GM18951 (cell line): ENCODE results near the gene PROX2.

ENCODE experiments used
- POLR2A ChIP-seq: IDR thresholded peaks from 4 replicates; pipeline ENCODE4 v1.6.1; 2011; ENCODE audit warnings: mild to moderate bottlenecking; ENCODE audit not compliant: insufficient read length, insufficient read depth; ENCODE audit errors: extremely low read depth
- in situ Hi-C: fragments of 300-500 bp; cut with MboI; formaldehyde crosslinking; loops from one replicate; pipeline ENCODE4 v1.12.0; 2022; ENCODE audit warnings: low sequenced_read_pairs, mixed read lengths, inconsistent platforms; ENCODE audit not compliant: unreplicated experiment

Gene PROX2

DNA sequence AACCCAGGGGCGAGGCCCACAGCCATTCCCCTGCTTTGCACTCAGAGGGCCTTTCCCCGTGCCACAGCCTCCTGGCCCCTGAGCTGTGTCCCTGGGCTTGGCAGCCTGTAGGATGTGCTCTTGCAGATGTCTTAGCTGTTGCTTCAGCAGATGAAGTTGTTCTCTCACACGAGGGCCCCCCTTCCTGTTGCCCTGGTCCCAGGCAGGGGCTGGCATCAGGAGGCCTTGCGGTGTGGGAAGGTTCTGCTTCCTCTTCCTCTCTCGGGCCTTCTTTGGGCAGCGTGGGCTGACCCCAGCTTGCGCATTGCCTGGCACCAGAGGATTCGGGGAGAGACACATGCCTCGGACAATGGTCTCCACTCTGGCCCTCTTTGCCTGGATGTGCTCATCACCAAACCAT, 12.7 kb downstream of the PROX2 start:
- TF ChIP-seq POLR2A = no peak
- in situ Hi-C loops = no loop called here

DNA sequence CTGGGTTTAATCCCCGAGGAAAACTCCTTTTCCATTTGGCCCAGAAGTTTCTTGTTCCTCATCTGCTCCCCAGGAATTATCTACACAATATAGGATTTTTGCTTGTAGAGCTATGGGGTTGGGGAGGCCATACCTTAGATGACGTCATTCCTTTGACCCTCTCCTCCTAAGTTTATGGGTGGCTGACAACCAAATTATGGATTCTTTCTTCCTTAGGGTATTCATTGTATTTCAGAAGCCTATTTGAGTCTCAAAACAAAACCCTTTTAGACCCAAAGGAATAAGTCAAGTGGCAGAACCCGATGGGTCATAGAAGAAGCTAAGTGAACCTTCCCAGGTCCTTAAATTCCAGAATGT, 14.2 kb downstream of the PROX2 start:
- in situ Hi-C loops = no loop called here
- no peak for TF ChIP-seq POLR2A

DNA sequence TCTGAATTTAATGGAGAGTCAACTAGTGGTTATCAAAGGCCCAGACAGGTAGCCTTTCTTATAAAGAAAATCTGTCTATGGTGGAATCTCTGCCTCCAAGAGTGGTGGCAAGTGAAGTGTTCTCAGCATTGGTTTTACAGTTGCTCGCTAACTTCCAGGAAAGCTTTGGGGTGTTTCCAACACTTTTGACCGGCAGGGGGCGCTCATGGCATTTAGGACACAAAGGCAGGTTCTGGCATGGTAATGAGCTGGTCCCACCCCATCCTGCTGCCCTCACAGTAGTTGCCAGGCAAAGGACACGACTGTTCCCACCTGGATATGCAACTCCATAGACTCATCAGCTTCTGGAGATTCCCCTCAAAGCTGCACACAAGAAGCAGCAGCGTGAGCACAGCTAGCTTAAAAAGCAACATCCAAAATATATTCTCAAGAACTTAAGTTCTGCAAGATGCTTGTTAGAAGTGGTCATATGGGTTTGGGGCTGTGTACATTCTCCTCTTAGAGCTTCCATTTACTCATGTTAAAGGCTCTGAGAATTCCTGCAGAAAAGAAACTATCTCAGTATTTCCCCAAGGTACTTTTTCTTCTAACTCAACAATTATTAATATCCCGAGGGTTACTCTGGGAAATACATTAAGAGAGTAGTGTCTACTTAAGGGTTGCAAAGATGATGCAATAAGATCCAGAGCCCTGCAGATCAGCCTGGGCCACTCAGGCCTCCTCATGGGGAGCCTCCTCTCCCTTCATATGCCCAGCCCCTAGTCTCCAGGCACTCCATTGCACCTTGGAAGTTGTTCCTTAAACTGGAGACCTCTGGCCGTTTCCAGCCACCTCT, 14.8 kb downstream of the PROX2 start:
- TF ChIP-seq POLR2A = no peak
- in situ Hi-C loops = no loop called here

DNA sequence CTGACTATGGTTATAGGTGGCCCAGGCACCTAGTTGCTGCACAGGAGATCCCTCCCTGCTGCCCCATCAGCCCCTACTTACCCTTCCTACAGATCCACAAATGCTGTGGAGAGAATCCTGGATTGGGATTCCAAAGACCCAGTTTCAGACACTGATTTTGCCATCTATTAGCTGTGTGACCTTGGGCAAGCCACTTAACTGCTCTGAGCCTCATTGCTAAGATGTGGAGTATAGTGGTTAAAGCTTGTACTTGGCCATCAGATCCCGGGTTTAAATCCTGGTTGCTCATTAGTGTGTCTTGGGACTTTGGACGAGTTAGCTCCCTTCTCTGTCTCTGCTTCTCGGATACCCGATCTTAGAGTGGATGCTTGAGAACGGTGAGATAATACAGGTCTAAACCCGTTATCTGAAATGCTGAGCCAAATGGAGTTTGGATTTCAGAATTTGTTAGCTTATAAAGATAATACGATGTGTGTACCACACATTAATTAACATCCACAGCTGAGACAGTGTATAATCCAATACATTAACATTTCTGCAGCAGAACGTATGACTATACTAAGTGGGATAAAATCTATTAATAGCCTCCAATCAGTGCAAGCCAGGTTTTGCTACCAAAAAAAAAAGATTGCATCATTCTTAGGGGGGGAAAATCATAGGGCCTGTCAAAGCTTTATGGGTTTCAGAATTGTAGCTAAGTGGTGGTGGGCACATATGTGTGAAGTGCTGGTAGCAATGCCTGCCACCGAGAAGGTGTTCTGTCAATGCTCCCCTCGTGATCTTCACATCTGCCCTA, 16.0 kb downstream of the PROX2 start:
- in situ Hi-C loops = no loop called here
- TF ChIP-seq POLR2A = no peak

DNA sequence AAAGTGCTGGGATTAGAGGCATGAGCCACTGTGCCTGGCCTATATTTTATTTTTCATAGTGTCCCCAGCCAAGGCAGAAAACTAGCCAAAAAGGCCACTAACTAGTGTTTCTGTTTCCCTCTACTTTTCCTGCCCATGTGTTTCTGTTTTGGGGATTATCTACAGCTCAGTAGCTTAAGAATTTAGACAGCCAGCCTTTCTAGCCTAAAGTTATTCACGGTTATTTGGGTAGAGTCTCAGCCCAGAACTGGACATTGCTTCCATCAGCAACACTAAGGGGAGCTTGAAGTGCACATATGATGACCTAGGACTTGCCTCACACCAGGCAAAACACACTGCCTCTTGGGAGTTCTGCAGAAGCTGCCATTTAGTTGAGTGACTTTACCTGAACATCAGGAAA, 17.9 kb downstream of the PROX2 start:
- no peak for TF ChIP-seq POLR2A
- in situ Hi-C loops = no loop called here

DNA sequence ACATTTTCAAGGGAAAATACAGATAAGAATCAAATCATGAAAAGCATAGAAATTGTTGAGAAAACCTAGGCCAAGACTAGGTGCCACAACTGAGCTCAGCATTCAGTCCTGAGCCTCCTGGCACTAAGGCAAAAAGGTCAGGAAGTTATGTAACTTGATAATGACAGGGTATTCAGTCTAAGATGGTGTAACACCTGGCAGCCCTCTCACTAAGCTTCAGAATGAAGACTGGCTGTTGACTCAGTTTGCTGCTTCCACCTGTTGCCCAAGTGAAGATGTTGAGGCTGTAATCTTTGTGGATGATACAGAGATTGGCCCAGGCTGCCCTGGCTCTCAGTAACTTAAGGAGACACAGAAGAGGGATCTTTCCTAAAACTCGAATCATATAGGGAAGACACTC, 19.6 kb downstream of the PROX2 start:
- in situ Hi-C loops = no loop called here

DNA sequence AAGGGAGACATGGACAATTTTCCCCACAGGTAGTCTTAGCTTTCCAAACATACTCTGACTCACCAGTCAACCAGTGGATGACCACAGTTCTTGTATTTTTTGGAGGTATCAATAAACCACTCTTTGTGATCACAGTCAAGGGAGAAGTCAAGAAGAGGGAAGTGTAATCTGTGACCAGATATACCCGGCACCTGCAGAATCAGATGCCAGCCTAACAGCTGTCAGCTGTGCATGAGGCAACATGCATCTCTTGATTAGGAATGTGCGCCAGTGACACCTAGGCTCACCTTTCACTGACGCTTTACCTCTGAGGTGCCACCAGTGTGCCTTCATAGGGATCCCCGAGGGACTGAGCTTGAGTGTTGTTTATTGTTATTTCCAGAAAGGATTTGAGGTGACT, 20.0 kb downstream of the PROX2 start:
- TF ChIP-seq POLR2A = no peak
- in situ Hi-C loops = no loop called here

More for the DNA sequence above, 19.6 kb downstream of the PROX2 start:
- no peak for TF ChIP-seq POLR2A

DNA sequence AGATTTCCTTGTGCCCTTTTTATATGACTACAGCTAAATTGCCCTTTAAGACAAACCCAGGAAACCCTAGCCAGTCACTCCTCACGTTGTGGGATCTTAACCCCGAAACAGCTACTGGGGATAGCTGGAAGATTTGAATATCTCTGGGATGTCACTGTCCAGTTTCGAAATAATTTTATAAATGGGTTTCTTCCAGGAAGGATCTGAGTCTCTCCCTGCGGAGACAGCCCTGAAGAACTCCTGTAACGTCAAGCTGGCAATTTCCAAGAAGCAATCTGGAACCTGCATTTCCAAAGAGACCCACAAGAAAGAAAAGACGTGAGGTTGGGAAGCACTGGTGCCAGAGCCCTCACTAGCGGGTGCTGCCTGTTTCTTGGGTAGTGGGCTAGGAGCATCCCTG, 20.9 kb downstream of the PROX2 start:
- TF ChIP-seq POLR2A = no peak
- in situ Hi-C loops = no loop called here

DNA sequence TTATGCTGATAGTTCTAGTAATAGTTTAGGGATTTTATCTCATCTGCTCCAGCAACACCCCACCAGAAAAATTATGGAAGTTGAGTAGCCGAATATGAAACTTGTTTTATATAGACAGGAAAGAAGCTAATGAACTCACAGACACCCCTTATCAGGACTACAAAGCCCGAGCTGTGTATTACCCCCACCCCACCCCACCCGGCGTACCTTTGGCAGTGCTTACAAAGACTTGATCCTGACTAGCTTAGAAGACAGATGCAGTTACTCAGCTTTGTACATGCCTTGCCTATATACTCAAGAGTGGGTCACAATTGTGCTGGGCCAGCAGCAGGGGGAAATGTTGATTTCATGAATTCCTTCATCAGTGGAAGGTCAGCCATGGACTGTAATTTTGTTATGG, 22.4 kb downstream of the PROX2 start:
- in situ Hi-C loops = no loop called here
- no peak for TF ChIP-seq POLR2A

DNA sequence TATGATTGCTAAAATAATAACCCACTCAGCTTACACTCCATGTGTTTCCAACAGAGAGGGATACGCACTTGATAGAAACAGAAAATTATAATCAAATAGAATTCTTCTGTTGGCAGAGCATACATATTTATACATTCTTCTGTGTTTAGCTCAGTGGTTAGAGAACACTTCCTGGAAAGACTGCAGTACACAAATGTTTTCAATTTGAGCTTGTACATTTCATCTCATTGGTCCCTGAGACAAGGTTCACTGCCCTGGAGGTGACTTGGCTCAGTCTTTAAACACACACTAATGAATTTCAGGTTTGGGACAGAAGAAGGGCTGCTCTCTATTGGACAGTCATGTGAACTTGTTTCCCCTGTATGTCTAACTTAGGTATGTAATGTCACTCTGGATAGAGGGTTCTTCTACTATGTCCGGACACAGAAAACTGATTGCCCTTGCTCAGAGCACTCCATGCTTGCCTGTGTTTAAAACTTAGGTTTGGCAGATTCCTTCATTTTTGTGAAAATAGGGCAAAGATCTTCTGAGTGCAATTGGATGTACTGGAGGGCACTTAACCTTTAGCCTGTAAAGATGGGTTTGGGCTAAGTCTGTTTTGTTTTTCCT, 22.9 kb downstream of the PROX2 start:
- TF ChIP-seq POLR2A = no peak
- in situ Hi-C loops = no loop called here

DNA sequence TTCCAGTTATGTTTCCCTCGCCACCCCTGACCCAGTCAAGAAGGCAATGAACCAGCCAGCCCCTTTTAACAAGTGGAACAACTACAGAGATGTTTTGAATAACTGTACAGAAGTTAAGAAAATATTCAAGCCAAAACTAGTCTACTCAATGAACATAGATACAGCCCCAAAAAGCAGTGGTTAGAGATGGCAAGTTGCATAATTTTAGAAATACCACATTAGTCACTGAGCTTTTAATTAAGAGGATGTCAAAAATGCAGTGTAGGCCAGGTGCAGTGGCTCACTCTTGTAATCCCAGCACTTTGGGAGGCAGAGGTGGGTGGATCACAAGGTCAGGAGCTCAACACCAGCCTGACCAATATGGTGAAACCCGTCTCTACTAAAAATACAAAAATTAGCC, 27.2 kb downstream of the PROX2 start:
- in situ Hi-C loops = no loop called here

DNA sequence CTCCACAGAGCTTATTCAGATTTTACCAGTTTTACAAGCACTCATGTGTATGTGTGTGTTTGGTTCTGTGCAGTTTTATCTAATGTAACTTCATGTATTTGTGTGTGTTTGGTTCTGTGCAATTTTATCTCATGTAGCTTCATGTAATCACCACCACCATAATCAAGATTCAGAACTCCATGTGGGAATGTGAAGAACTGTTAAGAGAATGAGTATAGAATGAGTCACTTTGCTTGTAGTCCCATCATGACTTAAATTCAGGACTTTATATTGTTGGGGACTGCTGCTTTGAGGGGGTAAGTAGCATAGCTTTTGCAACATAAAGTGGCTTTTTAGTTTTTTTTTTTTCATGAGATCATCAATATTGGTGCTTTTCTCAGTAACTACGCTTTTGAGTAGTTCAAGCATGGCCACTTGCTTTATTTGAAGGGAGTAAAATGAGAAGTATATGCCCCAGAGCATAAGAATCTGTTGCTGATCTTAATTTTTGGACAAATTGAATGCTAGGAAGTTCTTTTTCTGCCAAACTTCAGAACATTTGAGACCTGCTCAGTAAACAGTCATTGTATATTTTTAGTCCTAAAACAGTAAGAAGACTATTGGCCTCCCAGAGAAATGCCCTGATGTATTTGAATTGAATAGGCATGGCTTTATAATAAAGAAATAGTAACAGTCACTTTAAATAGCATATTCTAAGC, 28.8 kb downstream of the PROX2 start:
- TF ChIP-seq POLR2A = no peak
- in situ Hi-C loops = no loop called here

More for the DNA sequence above, 27.2 kb downstream of the PROX2 start:
- no peak for TF ChIP-seq POLR2A

DNA sequence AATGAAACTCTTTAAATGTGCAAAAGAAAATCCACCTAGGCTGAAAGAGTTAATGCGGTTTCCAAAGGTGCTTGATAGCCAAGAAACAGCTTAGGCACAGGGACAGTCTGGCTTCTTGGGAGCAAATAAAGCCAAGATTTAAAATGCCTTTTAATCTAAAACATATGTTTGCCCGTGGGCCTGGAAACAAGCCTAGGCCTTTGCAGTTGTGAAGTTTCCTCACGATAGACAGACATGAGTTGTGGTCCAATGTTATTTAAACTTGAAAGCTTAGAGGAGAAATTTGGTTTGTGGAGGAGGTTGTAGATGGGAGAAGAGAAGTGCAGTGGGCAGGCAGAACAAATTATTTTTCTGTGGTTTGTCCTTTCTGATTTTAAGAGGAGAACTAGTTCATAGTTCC, 29.8 kb downstream of the PROX2 start:
- no peak for TF ChIP-seq POLR2A
- in situ Hi-C loops = no loop called here
